Suprapubic skin (tissue), 4 donors: ENCODE data around the gene ZNF256.

Experiments
- EP300 ChIP-seq: sonication (generic); formaldehyde crosslinking; IDR thresholded peaks from one replicate; pipeline ENCODE4 v1.6.1; 2017; ENCODE audit warnings: antibody characterized with exemption
- POLR2AphosphoS5 ChIP-seq, 3 donors: sonication (generic); formaldehyde crosslinking; IDR thresholded peaks; one replicate each; pipeline ENCODE4 v1.6.1; 2017; ENCODE audit warnings: antibody characterized with exemption in 3 of 3
- TF ChIP-seq, protein P1 (sequence below), 2 donors: fragments of 200-600 bp in 1 of 2; fragments of 450-650 bp in 1 of 2; sonication (generic) in 1 of 2; IDR thresholded peaks; one replicate each; pipeline ENCODE4 v1.5.1; 2016 to 2019; ENCODE audit warnings: antibody characterized with exemption in 2 of 2, mild to moderate bottlenecking in 1 of 2, moderate library complexity in 1 of 2

DNA sequence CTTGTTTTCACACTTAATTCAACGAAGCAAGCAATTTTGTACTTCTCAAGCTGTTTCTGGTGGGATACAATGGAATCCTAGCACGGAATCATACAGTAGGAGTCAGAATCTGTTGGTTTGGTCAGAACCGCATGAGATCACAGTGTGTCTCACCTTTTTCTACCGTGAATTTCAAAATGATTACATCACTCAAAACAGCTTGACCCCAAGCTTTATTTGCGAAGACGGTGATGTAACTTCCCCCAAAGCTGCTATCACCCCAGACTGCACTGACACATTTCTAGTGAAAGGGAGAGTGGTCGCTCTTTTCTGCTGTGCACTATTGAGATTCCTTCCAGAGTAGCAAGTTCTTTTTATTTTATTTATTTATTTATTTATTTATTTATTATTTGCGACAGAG, 17.3 kb upstream of the ZNF256 start:
- no peak for TF ChIP-seq POLR2AphosphoS5 (IDR thresholded peaks at IDR 0.05)
- TF ChIP-seq EP300, result no peak
- TF ChIP-seq, protein P1, sequence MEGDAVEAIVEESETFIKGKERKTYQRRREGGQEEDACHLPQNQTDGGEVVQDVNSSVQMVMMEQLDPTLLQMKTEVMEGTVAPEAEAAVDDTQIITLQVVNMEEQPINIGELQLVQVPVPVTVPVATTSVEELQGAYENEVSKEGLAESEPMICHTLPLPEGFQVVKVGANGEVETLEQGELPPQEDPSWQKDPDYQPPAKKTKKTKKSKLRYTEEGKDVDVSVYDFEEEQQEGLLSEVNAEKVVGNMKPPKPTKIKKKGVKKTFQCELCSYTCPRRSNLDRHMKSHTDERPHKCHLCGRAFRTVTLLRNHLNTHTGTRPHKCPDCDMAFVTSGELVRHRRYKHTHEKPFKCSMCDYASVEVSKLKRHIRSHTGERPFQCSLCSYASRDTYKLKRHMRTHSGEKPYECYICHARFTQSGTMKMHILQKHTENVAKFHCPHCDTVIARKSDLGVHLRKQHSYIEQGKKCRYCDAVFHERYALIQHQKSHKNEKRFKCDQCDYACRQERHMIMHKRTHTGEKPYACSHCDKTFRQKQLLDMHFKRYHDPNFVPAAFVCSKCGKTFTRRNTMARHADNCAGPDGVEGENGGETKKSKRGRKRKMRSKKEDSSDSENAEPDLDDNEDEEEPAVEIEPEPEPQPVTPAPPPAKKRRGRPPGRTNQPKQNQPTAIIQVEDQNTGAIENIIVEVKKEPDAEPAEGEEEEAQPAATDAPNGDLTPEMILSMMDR (IDR thresholded peaks at IDR 0.05), result no peak
